Fibroblast of lung (primary cell): ENCODE data around the gene FYN. TPM values are rescaled to one million over a fixed set of nuclear protein-coding genes. Genes with fewer than 3 reads are reported as not detected.

Source experiments
- DNase-seq, 2 donors: peaks; one replicate each; pipeline versions ENCODE4 v3.0.0 to v3.0.0-alpha.2; 2010; ENCODE audit warnings: low read depth in 2 of 2
- H2AFZ ChIP-seq: 2 replicates; pipeline ENCODE4 v1.5.1; 2012; ENCODE audit warnings: low read length, control low read depth, inconsistent platforms
- H3K27ac ChIP-seq: 2 replicates; pipeline ENCODE4 v1.5.1; 2011; ENCODE audit warnings: low read length, control low read depth; ENCODE audit not compliant: insufficient read depth
- H3K27me3 ChIP-seq: 2 replicates; pipeline ENCODE4 v1.5.1; 2011; ENCODE audit warnings: mild to moderate bottlenecking, low read length; ENCODE audit not compliant: control insufficient read depth, insufficient read depth
- H3K36me3 ChIP-seq: 2 replicates; pipeline ENCODE4 v1.5.1; 2011; ENCODE audit warnings: low read length; ENCODE audit not compliant: control insufficient read depth, insufficient read depth
- H3K4me1 ChIP-seq: 2 replicates; pipeline ENCODE4 v1.5.1; 2011; ENCODE audit warnings: low read length; ENCODE audit not compliant: control insufficient read depth, insufficient read depth; ENCODE audit errors: extremely low read depth
- H3K4me2 ChIP-seq: 2 replicates; pipeline ENCODE4 v1.5.1; 2011; ENCODE audit warnings: low read length, control low read depth; ENCODE audit not compliant: insufficient read depth; ENCODE audit errors: extremely low read depth
- H3K4me3 ChIP-seq, 4 experiments: fragments of 200-600 bp in 1 of 4; sonication (generic) in 1 of 4; replicated peaks in 1 of 4; 2 replicates each; pipeline ENCODE4 v1.5.1; 2011 to 2016; ENCODE audit warnings: low read length in 4 of 4, low read depth in 3 of 4, mild to moderate bottlenecking in 3 of 4, control low read depth in 2 of 4, inconsistent platforms in 1 of 4, mixed read lengths in 1 of 4; ENCODE audit not compliant: insufficient read depth in 1 of 4; ENCODE audit errors: control extremely low read depth in 1 of 4
- H3K79me2 ChIP-seq: 2 replicates; pipeline ENCODE4 v1.5.1; 2012; ENCODE audit warnings: mild to moderate bottlenecking, low read length, inconsistent platforms; ENCODE audit not compliant: control insufficient read depth, insufficient read depth
- H3K9ac ChIP-seq: 2 replicates; pipeline ENCODE4 v1.5.1; 2011; ENCODE audit warnings: mild to moderate bottlenecking, low read length, control low read depth; ENCODE audit not compliant: insufficient read depth
- H3K9me3 ChIP-seq: 2 replicates; pipeline ENCODE4 v1.5.1; 2012; ENCODE audit warnings: low read depth, low read length; ENCODE audit not compliant: control insufficient read depth, insufficient read depth
- H4K20me1 ChIP-seq: 2 replicates; pipeline ENCODE4 v1.5.1; 2011; ENCODE audit warnings: low read length; ENCODE audit not compliant: control insufficient read depth, insufficient read depth; ENCODE audit errors: extremely low read depth
- CTCF ChIP-seq, 2 donors: IDR thresholded peaks in 1 of 2; conservative IDR thresholded peaks in 1 of 2; 1 replicate in 1 of 2; 2 replicates in 1 of 2; pipeline ENCODE4 v1.5.1; 2011 to 2012; ENCODE audit warnings: low read length in 2 of 2, control low read depth in 1 of 2, inconsistent platforms in 1 of 2, low read depth in 1 of 2, mild to moderate bottlenecking in 1 of 2
- EZH2 ChIP-seq: IDR thresholded peaks from 2 replicates; pipeline ENCODE4 v1.5.1; 2012; ENCODE audit warnings: low read length, control low read depth, mild to moderate bottlenecking; ENCODE audit errors: missing control alignments
- polyA plus RNA-seq, 2 donors: library from polyadenylated mRNA; depleted of rRNA in 1 of 2; stranded (reverse) in 1 of 2; unstranded in 1 of 2; fragments of >200 nt; gene quantifications; 2 replicates each; pipeline ENCODE4 v1.2.1, GENCODE V29; 2011 to 2012; ENCODE audit warnings: missing spikeins in 1 of 2
- total RNA-seq: library from RNA; depleted of rRNA; stranded (reverse); fragments of >200 nt; gene quantifications from 2 replicates; pipeline ENCODE4 v1.2.1, GENCODE V29; 2014

Gene FYN
- total and polyA plus RNA-seq, 2 donors (not counting 1 experiment from before 2014, with no cell fraction given): 64.7 TPM

- Histone ChIP-seq H3K27me3 (no peaks in the 10 kb centered on the region), H3K9me3 (no peaks in the 10 kb centered on the region), H4K20me1 (no peaks in the 10 kb centered on the region), H3K27ac (no peak overlapping the region), H3K36me3 (no peaks in the 10 kb centered on the region), H3K4me1 (peaks cover 11% of the 10 kb centered on the region), H3K9ac (no peak overlapping the region), H3K4me3 (no peak overlapping the region), H3K79me2 (no peaks in the 10 kb centered on the region), H3K4me2 (no peak overlapping the region), H2AFZ (no peak overlapping the region)
- TF ChIP-seq EZH2 (no peak), CTCF (conservative IDR thresholded peaks at IDR 0.05 in 1 of 2, IDR thresholded peaks at IDR 0.05 in 1 of 2; ENCODE audit: low read depth in 1 of 2, low read length in 2 of 2) (no peak)
- DNase-seq: peak in 1 of 2 donors; percentile 35
These were observed 47.7 kb downstream of the FYN start for GRCh38 chr6:111825439-111826086.

GRCh38 chr6:111824608-111825337 is 48.5 kb downstream of the FYN start:
- Histone ChIP-seq H3K79me2 (no peaks in the 10 kb centered on the region), H3K4me1 (peaks cover 11% of the 10 kb centered on the region), H3K9ac (no peak overlapping the region), H3K4me3 (no peak overlapping the region), H4K20me1 (no peaks in the 10 kb centered on the region), H3K27me3 (no peaks in the 10 kb centered on the region), H3K9me3 (no peaks in the 10 kb centered on the region), H3K27ac (no peak overlapping the region), H3K36me3 (no peaks in the 10 kb centered on the region), H2AFZ (no peak overlapping the region), H3K4me2 (no peak overlapping the region)
- no peak for DNase-seq
- TF ChIP-seq EZH2: no peak

GRCh38 chr6:111823831-111824607 is 49.2 kb downstream of the FYN start:
- TF ChIP-seq EZH2: no peak
- TF ChIP-seq CTCF (conservative IDR thresholded peaks at IDR 0.05 in 1 of 2, IDR thresholded peaks at IDR 0.05 in 1 of 2; ENCODE audit: low read depth in 1 of 2, low read length in 2 of 2): no peak
- H4K20me1 ChIP-seq: no peaks in the 10 kb centered on the region
- peak overlapping the region; percentile 51 for H3K27ac ChIP-seq
- peak; percentile 85 for DNase-seq
- H3K4me1 ChIP-seq: peaks cover 11% of the 10 kb centered on the region
- H3K9ac ChIP-seq: no peak overlapping the region
- peak overlapping the region; percentile 13 for H2AFZ ChIP-seq
- no peaks in the 10 kb centered on the region for H3K79me2 ChIP-seq
- H3K4me3 ChIP-seq: peak overlapping the region; percentile 11 to 45 (median 29)
- H3K36me3 ChIP-seq: no peaks in the 10 kb centered on the region
- no peaks in the 10 kb centered on the region for H3K27me3 ChIP-seq
- no peaks in the 10 kb centered on the region for H3K9me3 ChIP-seq
- H3K4me2 ChIP-seq: peak overlapping the region; percentile 80
